Heart right ventricle (tissue), 16 donors: ENCODE data around the gene GUCY2C. TPM values are rescaled to one million over a fixed set of nuclear protein-coding genes. Genes with fewer than 3 reads are reported as not detected.

Experiments used
- ATAC-seq, 8 donors: fragments of 200-7000 bp; cut with Tn5 transposase; one replicate each; pipeline ENCODE4 v1.9.1; 2020; ENCODE audit warnings: mild to moderate bottlenecking in 8 of 8, moderate library complexity in 8 of 8, moderate number of reproducible peaks in 1 of 8
- DNase-seq, 2 donors: peaks; one replicate each; pipeline ENCODE4 v3.0.0-alpha.2; 2020
- H3K27ac ChIP-seq, 10 donors: fragments of 200-600 bp; sonication (generic) in 2 of 10; one replicate each; pipeline versions ENCODE4 v1.5.0 to v1.8.0; 2020 to 2022; ENCODE audit warnings: mild to moderate bottlenecking in 3 of 10
- H3K27me3 ChIP-seq, 7 donors: fragments of 200-600 bp; one replicate each; pipeline ENCODE4 v1.8.0; 2021 to 2022; ENCODE audit warnings: mild to moderate bottlenecking in 2 of 7
- H3K36me3 ChIP-seq, 9 donors: fragments of 200-600 bp; sonication (generic) in 1 of 9; one replicate each; pipeline versions ENCODE4 v1.5.0 to v1.8.0; 2020 to 2022; ENCODE audit warnings: mild to moderate bottlenecking in 2 of 9
- H3K4me1 ChIP-seq, 9 donors: fragments of 200-600 bp; sonication (generic) in 1 of 9; one replicate each; pipeline versions ENCODE4 v1.5.0 to v1.8.0; 2020 to 2022; ENCODE audit warnings: mild to moderate bottlenecking in 4 of 9
- H3K4me3 ChIP-seq, 10 donors: fragments of 200-600 bp; sonication (generic) in 2 of 10; one replicate each; pipeline versions ENCODE4 v1.5.0 to v1.8.0; 2020 to 2022; ENCODE audit warnings: mild to moderate bottlenecking in 7 of 10, moderate library complexity in 2 of 10
- H3K9me3 ChIP-seq, 11 donors: fragments of 200-600 bp in 10 of 11; sonication (generic) in 2 of 11; one replicate each; pipeline versions ENCODE4 v1.5.0 to v1.8.0; 2013 to 2022; ENCODE audit warnings: mild to moderate bottlenecking in 2 of 11, control low read depth in 1 of 11, moderate library complexity in 1 of 11
- WGBS, 2 donors: extraction: QIAGEN DNeasy Blood & Tissue Kit; methylation state at CpG; one replicate each; pipeline ENCODE4 v1.1.7; 2013; ENCODE audit warnings: inconsistent platforms in 1 of 2; 5-methylcytosine and 5-hydroxymethylcytosine counted together
- intact Hi-C, 10 donors: fragments of 100-400 bp; cut with DNase I; formaldehyde crosslinking; loops; one replicate each; pipeline versions ENCODE4 v1.11.1 to v1.14.2; 2022
- polyA plus RNA-seq, 2 donors: library from polyadenylated mRNA; stranded (reverse); fragments of 200-250 nt; gene quantifications; one replicate each; pipeline ENCODE4 v1.2.3, GENCODE V29; 2013
- total RNA-seq, 10 donors: library from RNA; stranded (reverse); fragmentation: NEBNext Ultra II Directional in 3 of 10; extraction: Animal tissue kit (Norgen Biotek cat#: 25700) in 3 of 10; gene quantifications; one replicate each; pipeline versions ENCODE4 v1.2.1 to v1.2.4, GENCODE V29; 2021 to 2023
- TF ChIP-seq, protein P1 (sequence below), 9 donors: fragments of 200-600 bp; sonication (generic) in 2 of 9; IDR thresholded peaks; one replicate each; pipeline versions ENCODE4 v1.5.0 to v1.8.0; 2021 to 2022; ENCODE audit warnings: antibody characterized with exemption in 9 of 9, mild to moderate bottlenecking in 5 of 9, moderate library complexity in 1 of 9
- donor health status: Arrhythmogenic right ventricular cardiomyopathy.
- donor health status: ischemic (EF 13 %, LVEDD 7.1; RV severe dilation, severe dysfunction).
- donor health status: healthy with polysubstance abuse.
- donor health status: DM: no; HTN: yes; CAD: no.
- donor health status: DM: no; HTN: no; CAD: no.
- donor health status: ischemic (EF 25% LVEDD 6.9; RV normal size, moderate dysfunction).
- donor health status: ischemic (EF 25% LVEDD 5.7; RV mildly dilated, moderate dysfunction).
- donor health status: healthy.
- donor health status: DM: yes; HTN: yes; CAD: no.
- donor health status: Ischemic cardiomyopathy.
- donor health status: ischemic (EF 35%, LVEDD 5.7; RV mildly dilated, moderate dysfunction).
- donor health status: nonischemic (EF 11% LVEDD 7.7; RV severe dilation, severe dysfunction).
- donor health status: DM: yes; HTN: yes; CAD: no.
- donor health status: PGD.
- donor health status: ischemic (EF 29% LVEDD 5.4; RV normal size, mild dysfunction).
- donor health status: nonischemic (EF 23%, LVEDD 6.1; RV moderate dilation, normal function).

Gene GUCY2C
- total and polyA plus RNA-seq, 12 donors = 0.01 to 0.15 (median 0.06) TPM; not detected in 9

GRCh38 chr12:14638066-14638465 is 58.3 kb downstream of the GUCY2C start:
- DNase-seq (no peak), ATAC-seq (no peak)
- H3K27ac ChIP-seq = no peak overlapping the region
- H3K9me3 ChIP-seq = peaks cover 0 to 14% (median 4%) of the 10 kb centered on the region in 11 donors
- intact Hi-C loops = loop anchor here in 3 of 10 donors (10.0 kb wide), 2 partner anchors 77 to 357 kb away; no protein-coding TSS in a partner anchor
- H3K4me1 ChIP-seq = peaks cover 0 to 6% (median 3%) of the 10 kb centered on the region in 9 donors
- TF ChIP-seq, protein P1, sequence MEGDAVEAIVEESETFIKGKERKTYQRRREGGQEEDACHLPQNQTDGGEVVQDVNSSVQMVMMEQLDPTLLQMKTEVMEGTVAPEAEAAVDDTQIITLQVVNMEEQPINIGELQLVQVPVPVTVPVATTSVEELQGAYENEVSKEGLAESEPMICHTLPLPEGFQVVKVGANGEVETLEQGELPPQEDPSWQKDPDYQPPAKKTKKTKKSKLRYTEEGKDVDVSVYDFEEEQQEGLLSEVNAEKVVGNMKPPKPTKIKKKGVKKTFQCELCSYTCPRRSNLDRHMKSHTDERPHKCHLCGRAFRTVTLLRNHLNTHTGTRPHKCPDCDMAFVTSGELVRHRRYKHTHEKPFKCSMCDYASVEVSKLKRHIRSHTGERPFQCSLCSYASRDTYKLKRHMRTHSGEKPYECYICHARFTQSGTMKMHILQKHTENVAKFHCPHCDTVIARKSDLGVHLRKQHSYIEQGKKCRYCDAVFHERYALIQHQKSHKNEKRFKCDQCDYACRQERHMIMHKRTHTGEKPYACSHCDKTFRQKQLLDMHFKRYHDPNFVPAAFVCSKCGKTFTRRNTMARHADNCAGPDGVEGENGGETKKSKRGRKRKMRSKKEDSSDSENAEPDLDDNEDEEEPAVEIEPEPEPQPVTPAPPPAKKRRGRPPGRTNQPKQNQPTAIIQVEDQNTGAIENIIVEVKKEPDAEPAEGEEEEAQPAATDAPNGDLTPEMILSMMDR (IDR thresholded peaks at IDR 0.05) = no peak
- no peaks in the 10 kb centered on the region for H3K27me3 ChIP-seq
- H3K36me3 ChIP-seq = no peaks in the 10 kb centered on the region
- no peak overlapping the region for H3K4me3 ChIP-seq

GRCh38 chr12:14635776-14636175 is 60.6 kb downstream of the GUCY2C start:
- DNase-seq (no peak), ATAC-seq (no peak)
- no peaks in the 10 kb centered on the region for H3K36me3 ChIP-seq
- H3K9me3 ChIP-seq = peaks cover 0 to 14% (median 4%) of the 10 kb centered on the region in 11 donors
- intact Hi-C loops = loop anchor here in 4 of 10 donors (1.0 to 10.0 kb wide), 3 partner anchors 35 to 359 kb away; no protein-coding TSS in a partner anchor
- H3K27ac ChIP-seq = no peak overlapping the region
- H3K4me3 ChIP-seq = no peak overlapping the region
- H3K27me3 ChIP-seq = no peaks in the 10 kb centered on the region
- H3K4me1 ChIP-seq = no peaks in the 10 kb centered on the region
- TF ChIP-seq, protein P1 (IDR thresholded peaks at IDR 0.05) = no peak

GRCh38 chr12:14630793-14631192 is 65.6 kb downstream of the GUCY2C start:
- H3K4me1 ChIP-seq = peaks cover 0 to 7% (median 0%) of the 10 kb centered on the region in 9 donors
- H3K27ac ChIP-seq = no peak overlapping the region
- H3K36me3 ChIP-seq = no peaks in the 10 kb centered on the region
- no peaks in the 10 kb centered on the region for H3K27me3 ChIP-seq
- TF ChIP-seq, protein P1 (IDR thresholded peaks at IDR 0.05) = no peak
- ATAC-seq (no peak), DNase-seq (no peak)
- peaks cover 0 to 2% (median 0%) of the 10 kb centered on the region in 11 donors for H3K9me3 ChIP-seq
- 46 to 69% methylated on average over 3 of the region's 3 CpGs for WGBS, 2 donors
- H3K4me3 ChIP-seq = no peak overlapping the region
- intact Hi-C loops = loop anchor here in 4 of 10 donors (2.0 to 10.0 kb wide), 7 partner anchors 32 to 367 kb away; no protein-coding TSS in a partner anchor

GRCh38 chr12:14629832-14630710 is 66.3 kb downstream of the GUCY2C start:
- intact Hi-C loops = loop anchor here in 7 of 10 donors (2.0 to 10.0 kb wide), 10 partner anchors 32 to 367 kb away; no protein-coding TSS in a partner anchor
- DNase-seq (peak; percentile 26 to 64), ATAC-seq (peak; percentile 80 to 99 (median 94))
- H3K27ac ChIP-seq = no peak overlapping the region
- no peaks in the 10 kb centered on the region for H3K36me3 ChIP-seq
- 19 to 21% methylated on average over 8 of the region's 8 CpGs for WGBS, 2 donors
- H3K9me3 ChIP-seq = no peaks in the 10 kb centered on the region
- TF ChIP-seq, protein P1 (IDR thresholded peaks at IDR 0.05) = peak; percentile 81 to 98 (median 94)
- peaks cover 0 to 7% (median 0%) of the 10 kb centered on the region in 9 donors for H3K4me1 ChIP-seq
- no peaks in the 10 kb centered on the region for H3K27me3 ChIP-seq
- no peak overlapping the region for H3K4me3 ChIP-seq
